Vagina (tissue), 2 donors: Measurements from ENCODE around the gene NPPC. TPM values are rescaled to one million over a fixed set of nuclear protein-coding genes. Genes with fewer than 3 reads are reported as not detected.

ENCODE experiments used
- DNase-seq, 2 donors: peaks; one replicate each; pipeline ENCODE4 v3.0.0-alpha.2; 2017; ENCODE audit errors: extremely low spot score in 2 of 2
- H3K27ac ChIP-seq: fragments of 200-600 bp; sonication (generic); one replicate; pipeline ENCODE4 v1.5.1; 2019
- H3K27me3 ChIP-seq: fragments of 200-600 bp; sonication (generic); one replicate; pipeline ENCODE4 v1.5.1; 2019
- H3K36me3 ChIP-seq, 2 donors: fragments of 200-600 bp; sonication (generic); one replicate each; pipeline ENCODE4 v1.5.1; 2017 to 2019
- H3K4me1 ChIP-seq: fragments of 200-600 bp; sonication (generic); one replicate; pipeline ENCODE4 v1.5.1; 2019
- H3K4me3 ChIP-seq, 2 donors: fragments of 200-600 bp; sonication (generic); 1 replicate in 1 of 2; 2 replicates in 1 of 2; pipeline ENCODE4 v1.5.1; 2016 to 2019
- H3K9me3 ChIP-seq: fragments of 200-600 bp; sonication (generic); one replicate; pipeline ENCODE4 v1.5.1; 2019
- POLR2A ChIP-seq, 2 donors: fragments of 450-650 bp; IDR thresholded peaks; one replicate each; pipeline ENCODE4 v1.6.1; 2017; ENCODE audit warnings: antibody characterized with exemption in 2 of 2, mild to moderate bottlenecking in 2 of 2, moderate library complexity in 2 of 2
- POLR2AphosphoS5 ChIP-seq, 2 donors: sonication (generic); formaldehyde crosslinking; IDR thresholded peaks; one replicate each; pipeline ENCODE4 v1.9.0; 2017; ENCODE audit warnings: antibody characterized with exemption in 2 of 2, mild to moderate bottlenecking in 2 of 2, low read depth in 1 of 2; ENCODE audit not compliant: insufficient read depth in 1 of 2
- intact Hi-C: fragments of 100-400 bp; cut with DNase I; formaldehyde crosslinking; loops from one replicate; pipeline ENCODE4 v1.15.1; 2023
- total RNA-seq: library from RNA; depleted of rRNA; stranded (reverse); fragments of >200 nt; gene quantifications from one replicate; pipeline ENCODE4 v1.2.3, GENCODE V29; 2016
- TF ChIP-seq, protein P1 (sequence below), 3 experiments: fragments of 450-650 bp in 2 of 3; fragments of 200-600 bp in 1 of 3; sonication (generic) in 1 of 3; IDR thresholded peaks; one replicate each; pipeline ENCODE4 v1.5.1; 2017 to 2019; ENCODE audit warnings: antibody characterized with exemption in 3 of 3, mild to moderate bottlenecking in 2 of 3, moderate library complexity in 2 of 3

Gene NPPC
- total RNA-seq, 1 donor from 2014 or later: 16.0 TPM

DNA sequence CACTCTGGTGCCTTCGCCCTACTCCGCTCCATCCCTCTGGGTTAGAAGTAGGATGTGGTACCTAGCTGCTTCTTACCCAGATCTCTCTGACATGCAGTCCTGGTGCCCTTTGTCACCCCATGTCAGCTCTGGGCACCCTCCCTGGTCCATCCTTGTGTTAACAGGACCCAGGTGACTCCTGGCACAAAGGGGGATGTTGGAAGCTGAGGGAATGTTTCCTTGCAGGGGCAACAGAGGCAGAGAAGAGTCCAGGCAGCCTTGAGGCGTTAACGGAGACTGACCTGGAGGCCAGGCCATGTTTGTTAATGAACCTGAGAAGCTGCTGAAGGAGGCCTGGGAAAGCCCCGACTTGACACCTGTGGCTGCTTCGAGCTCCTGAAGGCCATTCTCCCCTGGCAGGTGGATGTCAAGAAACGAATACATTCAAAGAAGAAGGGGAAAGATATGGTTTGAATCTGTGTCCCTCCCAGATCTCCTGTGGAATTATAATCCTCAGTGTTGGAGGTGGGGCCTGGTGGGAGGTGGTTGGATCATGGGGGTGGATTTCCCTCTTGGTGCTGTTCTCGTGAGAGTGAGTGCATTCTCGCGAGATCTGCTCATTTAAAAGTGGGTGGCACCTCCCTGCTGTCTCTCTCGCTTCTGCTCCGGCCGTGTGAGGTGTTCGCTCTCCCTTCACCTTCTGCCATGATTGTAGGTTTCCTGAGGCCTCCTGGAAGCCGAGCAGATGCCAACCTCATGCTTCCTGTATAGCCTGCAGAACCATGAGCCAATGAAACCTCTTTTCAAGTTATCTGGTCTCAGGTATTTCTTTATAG, 31.4 kb downstream of the NPPC start:
- no peak overlapping the region for H3K27ac ChIP-seq
- intact Hi-C loops: no loop called here

DNA sequence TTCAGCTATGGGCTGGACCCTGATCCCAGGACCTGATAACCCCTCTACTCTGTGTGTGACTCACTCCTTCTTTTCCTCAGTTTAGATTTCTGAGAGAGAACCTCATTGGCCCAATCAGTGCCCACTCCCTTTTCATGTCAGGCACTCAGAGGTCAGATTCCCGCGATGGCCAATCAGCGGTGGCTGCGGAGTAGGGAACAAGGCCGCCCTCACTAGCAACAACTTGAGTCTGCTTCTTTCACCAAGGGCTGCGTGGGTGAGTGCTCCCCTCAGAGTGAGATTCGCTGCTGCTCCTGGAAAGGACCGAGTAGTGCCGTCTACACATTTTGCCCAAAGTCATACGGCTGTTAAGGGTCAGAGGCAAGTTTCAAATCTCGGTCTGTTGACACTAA, 34.7 kb downstream of the NPPC start:
- intact Hi-C loops: no loop called here
- H3K27me3 ChIP-seq: no peaks in the 10 kb centered on the region
- TF ChIP-seq, protein P1, sequence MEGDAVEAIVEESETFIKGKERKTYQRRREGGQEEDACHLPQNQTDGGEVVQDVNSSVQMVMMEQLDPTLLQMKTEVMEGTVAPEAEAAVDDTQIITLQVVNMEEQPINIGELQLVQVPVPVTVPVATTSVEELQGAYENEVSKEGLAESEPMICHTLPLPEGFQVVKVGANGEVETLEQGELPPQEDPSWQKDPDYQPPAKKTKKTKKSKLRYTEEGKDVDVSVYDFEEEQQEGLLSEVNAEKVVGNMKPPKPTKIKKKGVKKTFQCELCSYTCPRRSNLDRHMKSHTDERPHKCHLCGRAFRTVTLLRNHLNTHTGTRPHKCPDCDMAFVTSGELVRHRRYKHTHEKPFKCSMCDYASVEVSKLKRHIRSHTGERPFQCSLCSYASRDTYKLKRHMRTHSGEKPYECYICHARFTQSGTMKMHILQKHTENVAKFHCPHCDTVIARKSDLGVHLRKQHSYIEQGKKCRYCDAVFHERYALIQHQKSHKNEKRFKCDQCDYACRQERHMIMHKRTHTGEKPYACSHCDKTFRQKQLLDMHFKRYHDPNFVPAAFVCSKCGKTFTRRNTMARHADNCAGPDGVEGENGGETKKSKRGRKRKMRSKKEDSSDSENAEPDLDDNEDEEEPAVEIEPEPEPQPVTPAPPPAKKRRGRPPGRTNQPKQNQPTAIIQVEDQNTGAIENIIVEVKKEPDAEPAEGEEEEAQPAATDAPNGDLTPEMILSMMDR (IDR thresholded peaks at IDR 0.05): no peak
- no peak for TF ChIP-seq POLR2A (IDR thresholded peaks at IDR 0.05)
- no peak for TF ChIP-seq POLR2AphosphoS5 (IDR thresholded peaks at IDR 0.05; ENCODE audit: insufficient read depth in 1 of 2, low read depth in 1 of 2)
- no peaks in the 10 kb centered on the region for H3K4me1 ChIP-seq
- no peak overlapping the region for H3K4me3 ChIP-seq
- DNase-seq: no peak
- H3K9me3 ChIP-seq: no peaks in the 10 kb centered on the region
- H3K27ac ChIP-seq: no peak overlapping the region
- no peaks in the 10 kb centered on the region for H3K36me3 ChIP-seq

More for the DNA sequence above, 31.4 kb downstream of the NPPC start:
- TF ChIP-seq, protein P1 (IDR thresholded peaks at IDR 0.05): no peak
- TF ChIP-seq POLR2AphosphoS5 (IDR thresholded peaks at IDR 0.05; ENCODE audit: insufficient read depth in 1 of 2, low read depth in 1 of 2) (no peak), POLR2A (IDR thresholded peaks at IDR 0.05) (no peak)
- H3K9me3 ChIP-seq: no peaks in the 10 kb centered on the region
- H3K27me3 ChIP-seq: no peaks in the 10 kb centered on the region
- H3K4me1 ChIP-seq: no peaks in the 10 kb centered on the region
- no peak overlapping the region for H3K4me3 ChIP-seq
- no peaks in the 10 kb centered on the region for H3K36me3 ChIP-seq
- no peak for DNase-seq

DNA sequence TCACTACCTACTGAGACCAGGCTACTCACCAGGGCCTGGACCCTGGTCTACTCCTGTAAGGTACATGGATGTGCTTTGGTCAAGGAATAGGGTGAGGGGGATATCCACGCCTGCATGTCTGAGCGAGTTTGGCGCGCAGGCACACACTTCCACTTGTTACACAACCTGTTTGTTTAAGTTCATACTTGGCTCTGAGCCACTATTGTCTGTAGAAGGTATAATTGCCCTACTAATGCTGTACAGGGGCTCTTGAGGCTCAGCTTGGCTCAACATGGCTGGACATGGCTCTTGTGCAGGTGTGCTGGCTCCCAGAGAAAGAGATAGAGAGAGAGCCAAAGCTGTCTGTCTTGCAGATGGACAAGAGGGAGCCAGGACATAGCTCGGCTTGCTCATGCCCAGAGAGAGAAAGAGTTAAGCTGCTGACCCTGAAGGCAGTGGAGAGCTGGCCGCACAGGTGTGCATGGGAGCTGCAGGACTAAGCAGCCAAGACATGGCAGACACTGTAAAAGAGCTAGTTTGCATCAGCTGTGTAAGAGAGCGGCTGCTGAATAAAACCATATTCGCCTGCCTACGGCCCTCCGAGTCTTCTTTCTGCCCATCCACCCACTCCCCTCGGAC, 35.2 kb downstream of the NPPC start:
- H3K27me3 ChIP-seq: no peaks in the 10 kb centered on the region
- no peaks in the 10 kb centered on the region for H3K4me1 ChIP-seq
- H3K4me3 ChIP-seq: no peak overlapping the region
- H3K36me3 ChIP-seq: no peaks in the 10 kb centered on the region
- intact Hi-C loops: no loop called here
- TF ChIP-seq, protein P1 (IDR thresholded peaks at IDR 0.05): no peak
- TF ChIP-seq POLR2AphosphoS5 (IDR thresholded peaks at IDR 0.05; ENCODE audit: insufficient read depth in 1 of 2, low read depth in 1 of 2): no peak
- no peak for TF ChIP-seq POLR2A (IDR thresholded peaks at IDR 0.05)
- no peak for DNase-seq
- no peak overlapping the region for H3K27ac ChIP-seq
- no peaks in the 10 kb centered on the region for H3K9me3 ChIP-seq

DNA sequence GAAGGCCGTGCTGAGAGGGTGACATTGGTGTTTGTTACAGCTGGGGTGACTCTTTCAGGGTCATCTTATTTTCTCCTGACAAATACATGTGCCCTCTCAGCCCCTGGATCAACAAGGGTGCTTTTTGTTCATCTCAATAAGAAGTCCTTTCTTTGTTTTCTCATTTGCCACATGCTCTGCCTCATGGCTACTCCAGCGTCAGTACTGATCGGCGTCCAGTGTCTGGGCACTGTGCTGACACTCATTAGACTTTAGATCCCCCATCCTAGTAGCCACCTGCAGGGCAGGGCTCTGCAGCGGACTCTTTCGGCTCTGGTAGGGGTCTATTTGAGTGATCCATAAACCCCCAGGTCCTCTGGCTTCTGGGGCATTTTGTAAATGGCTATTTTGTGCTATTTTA, 38.4 kb downstream of the NPPC start:
- intact Hi-C loops: no loop called here

More for the DNA sequence above, 38.4 kb downstream of the NPPC start:
- Histone ChIP-seq H3K4me1 (peaks cover 18% of the 10 kb centered on the region), H3K36me3 (no peaks in the 10 kb centered on the region), H3K9me3 (no peaks in the 10 kb centered on the region), H3K27ac (no peak overlapping the region), H3K27me3 (no peaks in the 10 kb centered on the region), H3K4me3 (no peak overlapping the region)
- no peak for DNase-seq
- no peak for TF ChIP-seq POLR2AphosphoS5 (IDR thresholded peaks at IDR 0.05; ENCODE audit: insufficient read depth in 1 of 2, low read depth in 1 of 2)
- no peak for TF ChIP-seq POLR2A (IDR thresholded peaks at IDR 0.05)
- TF ChIP-seq, protein P1 (IDR thresholded peaks at IDR 0.05): no peak
